Stimulated activated naive B cell treated with anti-CD40 and anti-IgM and Interleukin-4, amounts not matched to agents 10 μg/mL and 1 μg/mL and 100 μg/mL, for 72 hours (primary cell): Measurements from ENCODE around the gene VCY1B.
"Not testable (repeated sequence)": the region's sequence is repeated elsewhere in the genome, so short reads cannot be mapped to it uniquely, and the experiment has no call there.

ENCODE experiments used
- ATAC-seq, 2 donors: fragments of 150-1000 bp; cut with Tn5 transposase; replicated peaks; 2 replicates each; pipeline ENCODE4 v1.10.0; 2021; ENCODE audit warnings: moderate library complexity in 1 of 2
- DNase-seq: peaks from one replicate; pipeline ENCODE4 v3.0.0; 2021
- H3K27ac Mint-ChIP-seq: one replicate; pipeline ENCODE4 v1.8.0; 2022; ENCODE audit warnings: mild to moderate bottlenecking, mixed read lengths
- H3K27me3 Mint-ChIP-seq, 2 donors: one replicate each; pipeline ENCODE4 v1.8.0; 2022; ENCODE audit warnings: mixed read lengths in 2 of 2
- H3K36me3 Mint-ChIP-seq, 2 donors: one replicate each; pipeline ENCODE4 v1.8.0; 2022; ENCODE audit warnings: mixed read lengths in 2 of 2, mild to moderate bottlenecking in 1 of 2
- H3K4me1 Mint-ChIP-seq, 2 donors: one replicate each; pipeline ENCODE4 v1.8.0; 2022; ENCODE audit warnings: mixed read lengths in 2 of 2, mild to moderate bottlenecking in 1 of 2
- H3K4me3 Mint-ChIP-seq, 2 donors: one replicate each; pipeline ENCODE4 v1.8.0; 2022; ENCODE audit warnings: mild to moderate bottlenecking in 2 of 2, mixed read lengths in 2 of 2, moderate library complexity in 1 of 2
- H3K9me3 Mint-ChIP-seq, 2 donors: one replicate each; pipeline ENCODE4 v1.8.0; 2022; ENCODE audit warnings: mixed read lengths in 2 of 2, mild to moderate bottlenecking in 1 of 2

Gene VCY1B

DNA sequence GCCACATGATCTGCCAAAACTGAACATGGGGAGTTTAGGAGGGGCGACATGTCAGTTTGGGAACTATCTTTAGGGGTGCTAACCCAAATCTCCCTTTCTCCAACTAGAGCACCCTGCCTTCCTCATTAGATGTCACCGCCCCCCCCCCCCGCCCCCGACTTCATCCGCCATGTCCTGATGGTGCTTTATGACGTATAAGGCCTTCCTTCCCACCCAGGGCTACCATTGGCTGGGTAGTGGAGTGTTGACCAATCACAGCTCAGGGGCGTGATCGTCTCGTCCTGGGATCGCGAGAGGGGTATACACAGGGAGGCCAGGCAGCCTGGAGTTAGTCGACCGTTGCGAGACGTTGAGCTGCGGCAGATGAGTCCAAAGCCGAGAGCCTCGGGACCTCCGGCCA, at the start of gene VCY1B:
Gene VCY1B, plus strand, starts transcription at position 301 of the 400 bp plus-strand sequence. Its CDS starts 63 bp downstream, at position 364.
- ATAC-seq, H3K36me3 Mint-ChIP-seq, H3K27ac Mint-ChIP-seq, DNase-seq, H3K4me3 Mint-ChIP-seq, H3K9me3 Mint-ChIP-seq, H3K4me1 Mint-ChIP-seq, H3K27me3 Mint-ChIP-seq: not testable (repeated sequence)

DNA sequence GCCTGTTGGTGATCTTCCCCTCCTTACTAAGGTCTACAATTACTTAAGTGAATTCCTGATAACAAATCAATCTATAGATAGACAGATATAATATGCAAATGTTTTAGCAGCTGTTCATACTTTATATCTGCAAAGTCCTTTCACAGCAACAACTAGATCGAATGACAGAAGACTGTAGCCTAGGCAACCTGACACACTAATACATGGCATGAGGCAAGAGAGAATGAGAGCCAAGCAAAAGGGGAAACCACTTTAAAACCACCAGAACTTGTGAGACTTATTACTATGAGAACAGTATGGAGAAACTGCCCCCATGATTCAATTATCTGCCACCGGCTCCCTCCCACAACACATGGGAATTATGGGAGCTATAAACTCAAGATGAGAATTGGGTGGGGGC, 44.1 kb upstream of the VCY1B start:
- H3K27me3 Mint-ChIP-seq, DNase-seq, H3K4me1 Mint-ChIP-seq, H3K27ac Mint-ChIP-seq, H3K4me3 Mint-ChIP-seq, H3K9me3 Mint-ChIP-seq, ATAC-seq, H3K36me3 Mint-ChIP-seq: not testable (repeated sequence)

- H3K36me3 Mint-ChIP-seq, H3K27ac Mint-ChIP-seq, H3K4me3 Mint-ChIP-seq, H3K9me3 Mint-ChIP-seq, H3K4me1 Mint-ChIP-seq, ATAC-seq, H3K27me3 Mint-ChIP-seq, DNase-seq: not testable (repeated sequence)
Observed at GRCh38 chrY:14030395-14030794, 25.6 kb upstream of the VCY1B start.

GRCh38 chrY:14085877-14086276, 29.9 kb downstream of the VCY1B start:
- H3K4me3 Mint-ChIP-seq = no peak overlapping the region

More at GRCh38 chrY:14085877-14086276, 29.9 kb downstream of the VCY1B start:
- no peaks in the 10 kb centered on the region for H3K27me3 Mint-ChIP-seq
- H3K4me1 Mint-ChIP-seq = no peaks in the 10 kb centered on the region
- no peaks in the 10 kb centered on the region for H3K9me3 Mint-ChIP-seq
- no peak for DNase-seq
- no peak overlapping the region for H3K27ac Mint-ChIP-seq
- no peaks in the 10 kb centered on the region for H3K36me3 Mint-ChIP-seq
- ATAC-seq = no peak
